Measurements from ENCODE around the gene PMS1.

DNA sequence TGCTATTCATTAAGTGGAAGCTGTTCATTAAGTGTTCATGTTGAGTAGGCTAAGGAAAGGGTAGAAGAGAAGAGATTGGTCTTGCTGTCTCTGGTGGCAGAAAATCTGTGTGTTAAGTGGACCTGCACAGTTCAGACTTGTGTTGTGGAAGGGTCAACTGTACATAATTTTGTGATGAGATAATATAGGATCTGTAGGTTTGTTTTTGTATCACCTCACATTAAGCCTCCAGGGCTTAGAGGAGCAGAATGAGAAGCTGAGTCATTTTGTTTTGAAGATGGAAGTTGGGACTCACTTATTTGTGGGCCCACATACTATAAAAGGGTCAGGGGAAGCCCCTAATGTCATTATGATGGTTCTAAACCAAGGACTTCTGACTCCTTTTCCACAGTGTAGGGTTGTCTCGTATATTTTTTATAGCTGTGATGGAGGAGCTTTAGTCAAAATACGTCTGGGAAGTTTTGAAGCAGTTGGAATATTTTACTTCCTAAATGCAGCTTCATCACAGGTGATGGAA lies 18.2 kb downstream of the PMS1 start:
- TF ChIP-seq EZH2 (IDR thresholded peaks at IDR 0.05; ENCODE audit: borderline replicate concordance, low read depth, low read length, severe bottlenecking) (no peak), POLR2A (IDR thresholded peaks at IDR 0.05; ENCODE audit: low read depth, low read length) (no peak), CTCF (IDR thresholded peaks at IDR 0.05; ENCODE audit: extremely low read depth in 1 of 2, insufficient read depth in 1 of 2, low read depth in 1 of 2, low read length in 2 of 2) (no peak), MAX (IDR thresholded peaks at IDR 0.05; ENCODE audit: insufficient read depth, insufficient read length) (no peak), JUN (IDR thresholded peaks at IDR 0.05; ENCODE audit: borderline replicate concordance, insufficient read depth, insufficient read length, low read depth) (no peak), POLR2AphosphoS5 (IDR thresholded peaks at IDR 0.05; ENCODE audit: insufficient read depth, low read depth, low read length) (no peak), FOS (IDR thresholded peaks at IDR 0.05; ENCODE audit: borderline replicate concordance, insufficient read depth, low read length) (no peak), GATA2 (IDR thresholded peaks at IDR 0.05; ENCODE audit: insufficient read depth, insufficient read length, low read depth, low read length) (no peak)

Measured in endothelial cell of umbilical vein (primary cell).